GM12801 (cell line): ENCODE results near the gene MATN1.

Experiments used
- CTCF ChIP-seq: IDR thresholded peaks from one replicate; pipeline ENCODE4 v1.5.1; 2011; ENCODE audit warnings: control low read depth; ENCODE audit not compliant: insufficient read length; ENCODE audit errors: extremely low read depth

MATN1 gene

DNA sequence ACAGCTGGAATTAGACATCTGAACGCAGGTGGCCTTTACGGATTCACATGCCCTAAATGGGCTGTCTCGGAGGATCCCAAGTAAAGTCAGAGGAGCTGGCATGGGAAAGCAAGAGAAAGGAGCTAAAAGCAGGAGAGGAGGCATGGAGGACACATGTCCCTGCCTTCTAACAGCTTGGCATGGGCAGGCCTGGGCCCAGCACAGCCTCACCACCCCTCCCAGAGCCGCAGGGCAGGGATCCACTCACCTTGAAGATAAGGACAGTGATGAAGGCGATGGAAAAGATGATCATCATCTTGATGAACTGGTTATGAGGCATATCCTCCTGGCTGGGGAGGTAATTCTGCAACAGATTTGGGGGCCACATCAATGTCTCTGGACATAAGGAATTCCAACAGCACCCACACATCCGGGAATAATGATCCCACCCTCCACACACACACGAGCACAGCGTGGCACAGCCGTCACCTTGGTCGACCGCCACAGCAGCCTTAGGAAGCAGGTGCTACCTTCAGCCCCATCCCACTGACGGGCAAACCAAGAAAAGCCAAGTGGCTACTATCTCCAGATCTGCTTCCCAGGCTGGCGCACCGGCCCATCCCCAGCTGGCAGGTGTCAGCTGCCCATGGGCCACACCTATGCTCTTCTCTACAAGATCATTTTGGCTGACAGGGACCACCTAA lies 14.1 kb upstream of the MATN1 start:
- no peak for TF ChIP-seq CTCF

DNA sequence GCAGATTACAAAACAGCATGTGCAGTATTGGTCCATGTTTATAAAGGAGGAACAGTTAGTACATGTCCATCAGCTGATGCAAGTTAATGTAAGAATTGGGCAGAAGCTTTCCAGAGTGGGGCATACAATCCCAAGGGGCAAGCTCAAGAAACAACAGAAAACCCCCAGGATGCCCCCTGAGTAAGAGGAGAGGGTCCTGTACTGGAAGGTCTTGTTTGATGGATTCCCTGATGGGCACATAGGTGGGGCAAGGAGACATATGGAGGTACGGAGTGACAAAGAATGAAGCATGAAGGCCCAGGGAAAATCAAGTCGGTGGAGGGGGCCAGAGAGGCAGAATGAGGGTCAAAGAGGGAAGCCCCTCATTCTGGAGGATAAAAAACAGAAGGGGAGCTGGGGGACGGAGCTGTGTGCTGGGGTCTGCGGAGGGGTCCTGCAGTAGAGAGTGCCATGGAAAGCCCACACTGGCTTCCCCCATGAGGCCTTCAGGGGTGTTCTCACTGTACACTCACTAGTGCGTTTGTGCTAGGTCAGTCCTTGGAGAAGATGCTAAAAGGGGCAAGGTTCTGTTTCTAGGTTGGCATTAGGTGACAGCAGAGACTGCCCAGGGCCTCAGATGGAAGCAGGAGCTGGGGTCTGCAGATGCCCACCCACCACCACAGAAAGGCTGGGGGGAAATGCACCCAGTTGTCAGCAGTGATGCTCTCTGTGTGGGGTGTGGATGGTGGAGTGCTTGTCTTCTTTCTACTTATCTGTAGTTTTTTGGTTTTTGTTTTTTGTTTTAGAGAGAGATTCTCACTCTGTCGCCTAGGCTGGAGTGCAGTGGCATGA lies 12.5 kb upstream of the MATN1 start:
- TF ChIP-seq CTCF, result no peak

DNA sequence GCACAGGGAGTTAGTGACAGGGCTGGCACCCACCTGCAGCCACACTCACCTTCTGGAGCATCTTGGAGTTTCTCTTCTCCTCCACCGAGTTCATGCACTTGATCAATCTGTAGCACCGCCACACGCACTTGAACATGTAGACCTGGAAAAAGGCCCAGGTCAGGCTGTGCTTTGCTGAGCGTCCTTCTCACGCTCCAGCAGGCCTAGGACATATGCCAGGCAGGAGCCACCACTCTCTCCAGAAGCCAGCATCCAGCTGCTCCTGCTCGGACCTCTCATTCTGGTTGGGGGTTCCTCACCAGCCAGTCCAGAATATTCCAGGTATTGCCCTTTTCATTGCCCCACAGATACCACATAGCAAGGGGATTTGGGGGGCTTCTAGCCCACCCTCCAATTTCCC lies 11.7 kb upstream of the MATN1 start:
- TF ChIP-seq CTCF, result no peak

DNA sequence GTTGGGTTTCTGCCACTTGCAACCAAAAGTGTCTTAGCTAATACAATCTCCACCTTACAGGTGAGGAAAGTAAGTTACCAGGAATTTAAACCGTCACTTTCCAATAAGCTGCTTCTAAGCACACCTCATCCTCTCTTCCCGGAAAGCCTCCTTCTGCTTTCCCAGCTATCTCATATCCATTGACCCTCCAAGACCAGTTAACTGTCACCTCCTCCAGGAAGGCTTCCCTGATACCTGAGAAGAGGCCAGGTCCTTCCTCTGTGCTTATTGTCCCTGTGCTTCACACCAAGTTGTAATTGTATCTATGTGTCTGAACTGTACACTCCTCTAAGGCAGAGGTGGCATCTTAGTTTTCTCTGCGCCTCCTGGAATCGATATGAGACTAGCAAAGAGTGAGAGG lies 11.2 kb upstream of the MATN1 start:
- no peak for TF ChIP-seq CTCF

GRCh38 chr1:30734106-30734505 lies 10.7 kb upstream of the MATN1 start:
- TF ChIP-seq CTCF, result no peak

DNA sequence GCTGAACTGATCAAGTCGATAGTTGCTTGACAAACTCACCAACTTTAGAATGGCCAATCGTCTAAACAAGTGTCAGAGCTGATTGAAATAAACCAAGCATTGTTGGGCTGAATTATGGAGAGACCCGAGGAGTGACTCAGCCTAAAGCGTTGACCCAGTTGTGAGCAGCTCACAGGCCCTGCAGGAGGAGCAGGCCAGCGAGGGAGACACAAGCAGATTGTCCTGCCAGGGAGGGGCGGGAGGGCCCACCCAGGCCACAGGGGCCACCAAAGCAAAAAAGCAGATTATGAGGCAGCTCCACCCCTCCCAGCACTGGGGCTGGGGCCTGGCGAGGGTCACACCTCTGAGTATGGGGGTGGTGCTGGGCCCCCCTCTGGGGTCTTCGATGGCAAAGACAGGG lies 10.1 kb upstream of the MATN1 start:
- no peak for TF ChIP-seq CTCF

- no peak for TF ChIP-seq CTCF
These were observed 9.1 kb upstream of the MATN1 start for GRCh38 chr1:30732277-30732996.
